GM12891 (cell line): ENCODE results near the gene TRAPPC6A.

Experiments
- POLR2A ChIP-seq: IDR thresholded peaks from 2 replicates; pipeline ENCODE4 v1.6.1; 2011; ENCODE audit warnings: low read depth, low read length, control low read depth
- POLR2AphosphoS5 ChIP-seq: IDR thresholded peaks from 2 replicates; pipeline ENCODE4 v1.6.1; 2011; ENCODE audit warnings: low read depth, low read length, control low read depth
- POU2F2 ChIP-seq: IDR thresholded peaks from 2 replicates; pipeline ENCODE4 v1.6.1; 2011; ENCODE audit warnings: low read depth, mild to moderate bottlenecking, control low read depth, low read length, moderate library complexity
- SPI1 ChIP-seq: IDR thresholded peaks from 2 replicates; pipeline ENCODE4 v1.6.1; 2011; ENCODE audit warnings: low read depth, low read length, control low read depth
- TAF1 ChIP-seq: IDR thresholded peaks from 2 replicates; pipeline ENCODE4 v1.6.1; 2011; ENCODE audit warnings: low read depth, low read length, control low read depth

DNA sequence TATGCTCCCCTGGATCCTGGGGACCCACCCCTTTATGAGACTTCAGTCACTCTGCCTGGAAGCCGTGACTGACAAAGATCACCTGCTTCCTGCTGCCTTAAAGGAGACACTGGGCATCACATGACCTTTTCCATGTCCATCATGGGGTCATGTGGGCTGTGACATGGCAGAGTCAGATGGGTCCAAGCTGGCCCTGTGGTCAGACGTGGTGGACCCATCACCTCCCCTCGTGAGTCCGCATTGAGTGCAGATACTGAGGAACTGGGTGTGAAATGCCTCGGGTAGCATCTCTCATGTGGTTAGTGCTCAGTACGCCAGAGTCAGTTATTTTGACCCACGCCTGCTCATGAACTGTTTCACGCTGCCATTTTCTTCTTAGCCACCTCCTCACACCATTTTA lies 44.4 kb downstream of the TRAPPC6A start:
- TF ChIP-seq POLR2A (no peak), TAF1 (no peak), POLR2AphosphoS5 (no peak), SPI1 (no peak), POU2F2 (no peak)
